Glomerular visceral epithelial cell (primary cell): ENCODE measurements around the gene GCNT2.
A peak's percentile ranks its signal among the peaks of the same experiment; 100 is the strongest.
"Not testable (repeated sequence)": the region's sequence is repeated elsewhere in the genome, so short reads cannot be mapped to it uniquely, and the experiment has no call there.

ENCODE experiments used
- DNase-seq: peaks from one replicate; pipeline ENCODE4 v3.0.0-alpha.2; 2016; ENCODE audit errors: extremely low spot score

The GCNT2 gene

GRCh38 chr6:10514049-10514780 lies 6.9 kb upstream of the GCNT2 start:
- DNase-seq, result no peak

DNA sequence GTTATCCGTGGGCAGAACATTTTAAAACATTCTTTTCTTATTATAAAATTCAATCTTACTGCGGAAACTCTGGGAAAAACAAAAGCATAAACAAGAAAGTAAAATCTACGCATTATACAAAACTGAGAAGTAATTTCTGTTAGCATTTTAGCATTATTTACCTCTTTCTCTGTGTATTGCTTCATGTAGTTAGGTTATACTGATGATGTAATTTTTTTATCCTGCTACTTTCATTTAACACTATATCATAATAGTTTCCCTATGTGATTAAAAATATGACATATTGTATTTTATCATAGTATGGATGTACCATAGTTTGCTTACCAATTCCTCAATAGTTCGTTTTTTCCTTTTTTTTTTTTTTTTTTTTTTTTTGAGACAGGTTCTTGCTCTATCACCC lies 4.2 kb upstream of the GCNT2 start:
- no peak for DNase-seq

GRCh38 chr6:10518557-10519407 lies 2.4 kb upstream of the GCNT2 start:
- peak; percentile 11 for DNase-seq

GRCh38 chr6:10519408-10519697 lies 1.8 kb upstream of the GCNT2 start:
- DNase-seq, result not testable (repeated sequence)

GRCh38 chr6:10520468-10520867 lies 683 bp upstream of the GCNT2 start:
- DNase-seq, result no peak

DNA sequence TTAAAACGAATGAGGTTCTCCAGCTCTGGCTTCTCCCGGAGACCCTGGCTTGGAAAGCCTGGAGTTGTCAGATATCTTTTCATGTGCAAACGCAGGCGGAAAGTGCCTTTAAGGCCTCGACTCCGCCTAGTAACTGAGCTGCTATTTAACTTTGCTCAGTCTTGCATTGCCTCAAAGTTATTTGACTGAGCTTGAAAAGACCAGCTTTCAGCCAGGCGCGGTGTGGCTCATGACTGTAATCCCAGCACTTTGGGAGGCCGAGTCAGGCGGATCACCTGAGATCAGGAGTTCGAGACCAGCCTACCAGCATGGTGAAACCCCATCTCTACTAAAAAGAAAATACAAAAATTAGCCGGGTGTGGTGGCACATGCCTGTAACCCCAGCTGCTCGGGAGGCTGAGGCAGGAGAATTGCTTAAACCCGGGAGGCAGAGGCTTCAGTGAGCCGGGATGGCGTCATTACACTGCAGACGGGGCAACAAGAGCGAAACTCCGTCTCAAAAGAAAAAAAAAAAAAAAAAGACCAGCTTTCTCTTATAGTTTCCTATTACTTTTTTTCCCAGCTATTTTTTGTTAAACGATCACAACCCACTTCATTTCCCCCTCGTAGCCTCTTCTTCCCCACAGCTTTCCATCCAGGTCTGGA lies 1.9 kb downstream of the GCNT2 start:
- no peak for DNase-seq

GRCh38 chr6:10526156-10526555 lies 5.0 kb downstream of the GCNT2 start:
- peak; percentile 22 for DNase-seq

DNA sequence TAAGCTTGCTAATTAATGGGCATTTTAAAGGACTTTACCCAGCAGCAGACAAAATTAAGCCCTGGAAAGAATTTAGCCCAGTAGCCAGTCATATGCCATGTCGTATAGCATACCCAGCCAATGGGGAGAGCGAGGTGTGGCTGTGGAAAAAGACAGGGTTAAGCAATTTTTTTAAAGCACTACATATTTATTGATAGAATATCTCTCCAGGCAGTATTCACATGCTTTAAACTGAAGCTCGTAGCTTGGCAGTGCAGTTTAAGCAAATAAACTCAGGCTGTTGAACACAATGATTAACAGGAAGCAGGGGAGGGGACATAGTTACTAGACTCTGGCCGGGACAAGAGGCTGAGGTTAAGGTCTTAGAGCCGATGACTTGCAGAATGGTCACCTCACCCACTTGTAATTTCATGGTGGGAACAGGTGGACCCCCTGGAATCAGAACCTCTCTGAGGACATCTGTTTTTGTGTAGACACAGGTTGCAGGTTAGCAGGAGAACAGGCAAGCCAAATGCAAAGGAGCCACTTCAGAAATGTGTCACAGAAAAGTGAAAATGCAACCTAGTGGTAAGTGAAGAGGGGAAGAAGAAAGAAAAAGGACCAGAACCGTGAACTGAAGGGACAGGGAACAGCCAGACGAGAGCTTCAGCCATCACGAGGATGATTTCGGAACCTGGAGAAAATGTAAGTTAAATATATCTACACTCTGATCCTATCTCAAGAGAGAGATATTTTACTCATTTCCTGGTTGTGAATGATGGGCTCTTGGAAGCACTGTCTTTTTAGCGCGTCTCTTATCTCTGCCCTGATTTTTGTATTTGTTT lies 7.2 kb downstream of the GCNT2 start:
- peak; percentile 49 for DNase-seq

DNA sequence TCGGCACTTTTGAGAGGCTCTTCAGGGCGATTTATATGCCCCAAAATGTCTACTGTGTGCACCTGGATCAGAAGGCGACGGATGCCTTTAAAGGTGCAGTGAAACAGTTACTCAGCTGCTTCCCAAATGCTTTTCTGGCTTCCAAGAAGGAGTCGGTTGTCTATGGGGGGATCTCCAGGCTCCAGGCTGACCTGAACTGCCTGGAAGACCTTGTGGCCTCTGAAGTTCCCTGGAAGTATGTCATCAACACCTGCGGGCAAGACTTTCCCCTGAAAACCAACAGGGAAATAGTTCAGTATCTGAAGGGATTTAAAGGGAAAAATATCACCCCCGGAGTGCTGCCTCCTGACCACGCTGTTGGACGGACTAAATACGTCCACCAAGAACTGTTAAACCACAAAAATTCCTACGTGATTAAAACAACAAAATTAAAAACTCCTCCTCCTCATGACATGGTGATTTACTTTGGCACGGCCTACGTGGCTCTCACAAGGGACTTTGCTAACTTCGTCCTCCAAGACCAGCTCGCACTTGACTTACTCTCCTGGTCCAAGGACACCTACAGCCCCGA lies 8.2 kb downstream of the GCNT2 start:
- peak; percentile 90 for DNase-seq

DNA sequence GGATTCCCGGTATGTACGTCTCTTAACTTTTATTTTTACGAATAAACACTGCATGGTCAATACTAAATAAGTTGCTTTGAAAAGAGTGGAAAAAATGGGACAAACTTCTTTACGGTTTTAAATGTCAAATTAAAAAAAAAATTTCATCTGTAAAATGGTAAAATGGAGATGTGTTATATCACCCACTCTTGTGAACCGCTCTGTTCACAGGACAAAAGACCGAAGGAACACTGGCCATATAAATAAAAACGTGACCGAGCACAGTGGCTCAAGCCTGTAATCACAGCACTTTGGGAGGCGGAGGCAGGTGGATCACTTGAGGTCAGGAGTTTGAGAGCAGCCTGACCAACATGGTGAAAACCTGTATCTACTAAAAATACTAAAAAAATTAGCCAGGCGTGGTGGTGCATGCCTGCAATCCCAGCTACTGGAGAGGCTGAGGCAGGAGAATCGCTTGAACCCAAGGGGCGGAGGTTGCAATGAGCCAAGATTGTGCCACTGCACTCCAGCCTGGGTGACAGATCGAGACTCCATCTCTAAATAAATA lies 8.8 kb downstream of the GCNT2 start:
- not testable (repeated sequence) for DNase-seq

- DNase-seq, result no peak
These were observed 10.4 kb downstream of the GCNT2 start for GRCh38 chr6:10531503-10531902.

GRCh38 chr6:10531942-10532341 lies 10.8 kb downstream of the GCNT2 start:
- DNase-seq, result no peak

- DNase-seq, result no peak
These were observed 11.2 kb downstream of the GCNT2 start for GRCh38 chr6:10532392-10532791.

GRCh38 chr6:10534419-10534762 lies 13.2 kb downstream of the GCNT2 start:
- DNase-seq, result no peak

DNA sequence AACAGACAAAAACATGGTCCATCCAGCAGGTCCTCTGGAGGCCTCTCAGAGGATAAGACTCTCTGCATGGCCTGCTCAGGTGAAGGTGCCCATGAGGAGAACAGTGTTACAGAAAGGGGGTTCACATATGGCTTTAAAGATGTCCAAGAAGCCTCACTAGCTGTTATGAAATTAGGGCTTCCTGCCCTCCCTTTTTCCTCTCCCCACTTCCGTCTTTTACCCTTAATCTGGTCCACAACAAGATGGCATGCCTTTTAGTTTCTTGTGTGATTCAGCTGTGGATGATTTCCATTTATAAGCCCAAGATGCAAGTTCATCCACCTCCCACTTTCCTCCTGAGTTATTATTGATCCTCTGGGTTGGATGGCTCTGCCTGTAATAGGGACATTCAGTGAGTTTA lies 14.0 kb downstream of the GCNT2 start:
- no peak for DNase-seq

- no peak for DNase-seq
These were observed 16.6 kb downstream of the GCNT2 start for GRCh38 chr6:10537726-10538125.

DNA sequence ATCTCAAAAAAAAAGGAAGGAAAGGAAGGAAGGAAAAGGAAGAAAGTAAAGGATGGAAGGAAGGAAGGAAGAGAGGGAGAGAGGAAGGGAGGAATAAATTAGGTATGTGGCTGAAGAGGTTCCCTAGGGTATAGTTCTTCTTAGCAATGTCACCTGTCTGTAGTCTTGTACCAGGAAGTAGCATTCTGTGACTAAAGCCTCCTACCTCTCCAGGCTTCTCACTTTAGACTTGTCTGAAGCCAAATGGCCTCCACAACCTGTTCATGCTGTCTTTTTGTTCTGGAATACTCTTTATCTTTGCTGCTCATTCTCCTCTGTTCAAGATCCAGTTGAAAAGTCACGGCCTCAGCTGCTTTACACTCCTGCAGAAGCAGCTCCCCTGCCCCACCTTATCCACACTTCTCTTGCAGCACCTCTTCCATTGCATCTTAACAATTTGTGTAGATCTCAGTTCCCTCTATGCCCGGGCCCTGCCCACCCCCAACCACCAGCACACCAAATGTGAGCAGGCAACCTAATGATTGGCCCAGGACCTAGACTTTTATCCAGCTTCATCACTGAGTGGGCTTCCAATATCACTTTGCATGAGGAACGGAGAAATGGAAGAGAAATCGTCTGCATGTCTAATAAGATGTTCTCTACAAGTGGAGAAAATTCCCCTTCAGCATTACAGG lies 19.1 kb downstream of the GCNT2 start:
- no peak for DNase-seq

DNA sequence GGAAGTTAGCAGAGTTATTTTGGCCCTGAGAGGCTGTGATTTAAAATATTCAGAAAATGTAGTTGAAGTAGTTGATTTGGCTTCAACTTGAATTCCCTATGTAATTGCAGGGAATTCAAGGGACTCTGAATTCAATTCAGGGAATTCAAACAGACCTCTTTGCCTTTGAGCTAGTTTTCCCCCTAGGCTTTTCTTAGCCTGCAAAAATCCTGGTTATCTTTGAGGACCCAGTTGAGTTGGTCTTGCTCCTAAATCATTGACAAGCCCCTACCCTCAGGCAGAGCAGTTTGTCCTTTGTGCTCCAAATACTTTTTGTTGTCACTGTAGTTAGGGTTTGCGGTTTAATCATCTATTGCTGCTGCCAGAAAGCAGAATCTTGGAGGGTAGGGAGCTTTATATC lies 20.4 kb downstream of the GCNT2 start:
- DNase-seq, result no peak

- DNase-seq, result no peak
These were observed 21.1 kb downstream of the GCNT2 start for GRCh38 chr6:10542213-10542612.

GRCh38 chr6:10543488-10543887 lies 22.3 kb downstream of the GCNT2 start:
- DNase-seq, result no peak

GRCh38 chr6:10545482-10545881 lies 24.3 kb downstream of the GCNT2 start:
- no peak for DNase-seq
